K562 (cell line): ENCODE measurements around the gene PCYT1A. TPM values are rescaled to one million over a fixed set of nuclear protein-coding genes. Genes with fewer than 3 reads are reported as not detected.

Experiments used
- ATAC-seq: fragments of 200-7000 bp; cut with Tn5 transposase; 3 replicates; pipeline ENCODE4 v1.9.1; 2020; ENCODE audit warnings: moderate library complexity
- BruUV-seq: library from RNA; stranded (reverse); fragments of 400-500 nt; replicated peaks from 2 replicates; lab custom pipeline; 2021; lab: Mats Ljungman, UMichigan
- CTCF ChIA-PET: fragments of 300-600 bp; formaldehyde crosslinking; extraction: SDS; loops from one replicate; lab custom pipeline; 2021; ENCODE audit warnings: low intra/inter-chr PET ratio; lab: Yijun Ruan, JAX
- POLR2A ChIA-PET: fragments of 300-600, 350-650 bp; sonication (Branson Sonifier 250); formaldehyde crosslinking; extraction: SDS; loops from one replicate; lab custom pipeline; 2021; ENCODE audit warnings: antibody characterized with exemption, inconsistent platforms; lab: Yijun Ruan, JAX
- DNase-seq, 4 experiments: peaks; one replicate each; pipeline versions ENCODE4 v3.0.0 to v3.0.0-alpha.2; 2011 to 2018; ENCODE audit warnings: low spot score in 3 of 4, mixed read lengths in 3 of 4; ENCODE audit errors: extremely low read depth in 1 of 4
- FAIRE-seq: peaks from 2 replicates; lab custom pipeline; 2011; peaks lifted over from hg19 to GRCh38; lab: Jason Lieb, UNC
- H2AFZ ChIP-seq: 2 replicates; pipeline ENCODE4 v1.6.0; 2011; ENCODE audit warnings: low read depth, low read length, control low read depth, inconsistent platforms
- H3K27ac ChIP-seq: fragments of 200-600 bp; 3 replicates; pipeline ENCODE4 v1.8.0; 2011; ENCODE audit warnings: low read depth, mild to moderate bottlenecking, control low read depth, inconsistent platforms, low read length, moderate library complexity, mixed read lengths; ENCODE audit errors: extremely low read depth
- H3K27me3 ChIP-seq, 2 experiments: fragments of 300-600 bp in 1 of 2; 2 replicates in 1 of 2; 3 replicates in 1 of 2; pipeline versions ENCODE4 v1.6.0 to v1.8.0; 2011; ENCODE audit warnings: inconsistent platforms in 2 of 2, low read length in 2 of 2, mild to moderate bottlenecking in 1 of 2, mixed read lengths in 1 of 2, moderate library complexity in 1 of 2; ENCODE audit not compliant: control insufficient read depth in 2 of 2, insufficient read depth in 2 of 2
- H3K36me3 ChIP-seq: fragments of 300-600 bp; 3 replicates; pipeline ENCODE4 v1.8.0; 2011; ENCODE audit warnings: mild to moderate bottlenecking, low read length, inconsistent platforms; ENCODE audit not compliant: control insufficient read depth, insufficient read depth
- H3K4me1 ChIP-seq, 2 experiments: fragments of 200-600 bp in 1 of 2; replicated peaks in 1 of 2; 2 replicates in 1 of 2; 3 replicates in 1 of 2; pipeline versions ENCODE4 v1.5.1 to v1.8.0; 2011; ENCODE audit warnings: inconsistent platforms in 2 of 2, low read length in 2 of 2, mild to moderate bottlenecking in 1 of 2, mixed read lengths in 1 of 2, moderate library complexity in 1 of 2; ENCODE audit not compliant: control insufficient read depth in 2 of 2, insufficient read depth in 2 of 2
- H3K4me2 ChIP-seq: 2 replicates; pipeline ENCODE4 v1.6.1; 2011; ENCODE audit warnings: low read length, control low read depth, inconsistent platforms, mixed read lengths; ENCODE audit not compliant: insufficient read depth
- H3K4me3 ChIP-seq: fragments of 200-600 bp; sonication (generic), shearing (Covaris generic); 2 replicates; pipeline ENCODE4 v1.5.1; 2016; ENCODE audit warnings: control low read depth, inconsistent platforms
- H3K79me2 ChIP-seq: fragments of 200-600 bp; 3 replicates; pipeline ENCODE4 v1.8.0; 2011; ENCODE audit warnings: low read length, inconsistent platforms; ENCODE audit not compliant: control insufficient read depth, insufficient read depth
- H3K9ac ChIP-seq, 2 experiments: 2 replicates each; pipeline versions ENCODE4 v1.6.0 to v1.6.1; 2011; ENCODE audit warnings: low read depth in 2 of 2, low read length in 2 of 2, control low read depth in 1 of 2, inconsistent platforms in 1 of 2, mild to moderate bottlenecking in 1 of 2, mixed read lengths in 1 of 2; ENCODE audit not compliant: insufficient read depth in 1 of 2
- H3K9me1 ChIP-seq: one replicate; pipeline ENCODE4 v1.6.0; 2011; ENCODE audit warnings: inconsistent platforms, mild to moderate bottlenecking, low read length, moderate library complexity; ENCODE audit not compliant: control insufficient read depth, insufficient read depth
- H3K9me3 ChIP-seq: replicated peaks from 2 replicates; pipeline ENCODE4 v1.5.1; 2011; ENCODE audit warnings: low read depth, low read length, inconsistent platforms; ENCODE audit not compliant: control insufficient read depth, insufficient read depth
- H4K20me1 ChIP-seq: replicated peaks from 2 replicates; pipeline ENCODE4 v1.6.1; 2011; ENCODE audit warnings: low read length, inconsistent platforms, mixed read lengths; ENCODE audit not compliant: control insufficient read depth, insufficient read depth
- COPS2 ChIP-seq: fragments of 450-650 bp; conservative IDR thresholded peaks from 2 replicates; pipeline ENCODE4 v1.6.1; 2016; ENCODE audit warnings: mild to moderate bottlenecking, moderate library complexity
- ETV5 ChIP-seq: sonication (generic); formaldehyde crosslinking; IDR thresholded peaks from 2 replicates; pipeline ENCODE4 v1.4.0; 2020; ENCODE audit warnings: low read depth, mild to moderate bottlenecking, missing genetic modification reagents
- HSF4 ChIP-seq: fragments of 250-450 bp; sonication (Bioruptor Pico); IDR thresholded peaks from 2 replicates; pipeline ENCODE4 v2.1.2; 2022; ENCODE audit warnings: mild to moderate bottlenecking, moderate library complexity, borderline replicate concordance
- LEF1 ChIP-seq: fragments of 450-650 bp; IDR thresholded peaks from 2 replicates; pipeline ENCODE4 v1.6.1; 2016; ENCODE audit warnings: mild to moderate bottlenecking
- MAZ ChIP-seq, 2 experiments: fragments of 450-650 bp in 1 of 2; sonication (generic) in 1 of 2; formaldehyde crosslinking; IDR thresholded peaks in 1 of 2; conservative IDR thresholded peaks in 1 of 2; 2 replicates each; pipeline versions ENCODE4 v1.4.0 to v1.5.0; 2020; ENCODE audit warnings: mild to moderate bottlenecking in 1 of 2, missing genetic modification reagents in 1 of 2
- NONO ChIP-seq, 2 experiments: fragments of 200-400 bp in 1 of 2; fragments of 450-650 bp in 1 of 2; formaldehyde crosslinking in 1 of 2; IDR thresholded peaks; 2 replicates each; pipeline ENCODE4 v1.6.1; 2017; ENCODE audit warnings: low read depth in 2 of 2, mild to moderate bottlenecking in 2 of 2, moderate library complexity in 2 of 2, low read length in 1 of 2
- PYGO2 ChIP-seq: fragments of 450-650 bp; IDR thresholded peaks from 2 replicates; pipeline ENCODE4 v1.6.1; 2016; ENCODE audit warnings: mild to moderate bottlenecking, missing genetic modification characterization, moderate library complexity, missing compliant biosample characterization
- SMARCA4 ChIP-seq: fragments of 450-650 bp; IDR thresholded peaks from 2 replicates; pipeline ENCODE4 v1.6.1; 2016
- ZFP30 ChIP-seq: fragments of 250-450 bp; sonication (Bioruptor Pico); IDR thresholded peaks from 2 replicates; pipeline ENCODE4 v1.8.0; 2022; ENCODE audit warnings: moderate library complexity, mild to moderate bottlenecking, inconsistent platforms, borderline replicate concordance
- WGBS: fragments of 100-300 bp; shearing (Covaris generic); methylation state at CpG from one replicate; pipeline ENCODE4 v1.1.6; 2016; ENCODE audit warnings: low coverage, mixed read lengths; ENCODE audit not compliant: insufficient coverage; ENCODE audit errors: missing lambda C conversion rate; 5-methylcytosine and 5-hydroxymethylcytosine counted together
- in situ Hi-C: fragments of 300-500 bp; cut with MboI; formaldehyde crosslinking; loops from 4 replicates; pipeline ENCODE4 v1.15.0; 2018; ENCODE audit warnings: inconsistent platforms, mixed read lengths
- intact Hi-C: fragments of 100-400 bp; cut with micrococcal nuclease; formaldehyde crosslinking; loops from 2 replicates; pipeline ENCODE4 v1.14.2; 2022
- polyA plus RNA-seq, 8 experiments: library from polyadenylated mRNA; depleted of rRNA in 4 of 8; stranded (reverse) in 5 of 8; unstranded in 3 of 8; fragments of >200 nt; fragmentation: Nextera tagmentation in 2 of 8; fragmentation: Illumina TruSeq in 1 of 8; extraction: Ambion mirVana in 2 of 8; extraction: Trizol in 1 of 8; gene quantifications; 2 replicates each; pipeline versions ENCODE4 v1.2.1 to v1.2.3, GENCODE V29; 2011 to 2014; ENCODE audit warnings: inconsistent platforms in 1 of 8, missing spikeins in 1 of 8
- total RNA-seq, 7 experiments: library from RNA; depleted of rRNA in 6 of 7; stranded (reverse); fragments of >200 nt in 6 of 7; fragmentation: Illumina TruSeq in 2 of 7; extraction: Trizol in 2 of 7; gene quantifications; 2 replicates each; pipeline versions ENCODE4 v1.2.1 to v1.2.3, GENCODE V29; 2011 to 2021; ENCODE audit warnings: low replicate concordance in 1 of 7
- TF ChIP-seq, protein P1 (sequence below): fragments of 200-800 bp; sonication (Bioruptor generic); IDR thresholded peaks from 2 replicates; pipeline ENCODE4 v1.6.1; 2017; ENCODE audit warnings: missing genetic modification characterization, missing compliant biosample characterization
- TF ChIP-seq, protein P2 (sequence below): fragments of 450-650 bp; IDR thresholded peaks from 2 replicates; pipeline ENCODE4 v1.6.1; 2017; ENCODE audit warnings: mild to moderate bottlenecking, moderate library complexity

The PCYT1A gene
- total and polyA plus RNA-seq, 9 of the 15 experiments (the other 6 are each of a cell fraction or from before 2014, with no cell fraction given) = 13.4 to 62.8 (median 49.4) TPM

DNA sequence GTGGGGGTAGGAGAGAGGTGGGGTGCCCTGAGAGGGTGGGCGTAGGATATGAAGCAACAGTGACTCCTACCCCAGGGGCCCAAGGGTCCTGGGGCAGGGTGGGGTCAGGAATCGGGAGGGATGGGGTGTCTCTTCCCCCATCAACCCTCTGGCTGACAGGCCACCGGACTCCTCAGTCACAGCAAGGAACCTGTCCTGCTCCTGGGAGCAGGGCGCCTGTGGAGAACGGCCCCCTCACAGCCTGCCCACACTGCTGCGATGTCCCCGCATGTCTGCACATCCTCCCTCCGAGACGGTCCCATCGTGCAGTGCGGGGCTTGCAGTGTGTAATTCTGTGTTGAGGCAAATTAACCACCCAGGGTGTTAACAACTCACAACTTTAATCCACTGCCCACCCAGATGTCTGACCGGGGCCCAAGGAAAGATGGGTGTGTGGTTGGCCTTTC, 48.0 kb upstream of the PCYT1A start (continued):
- TF ChIP-seq, protein P1, sequence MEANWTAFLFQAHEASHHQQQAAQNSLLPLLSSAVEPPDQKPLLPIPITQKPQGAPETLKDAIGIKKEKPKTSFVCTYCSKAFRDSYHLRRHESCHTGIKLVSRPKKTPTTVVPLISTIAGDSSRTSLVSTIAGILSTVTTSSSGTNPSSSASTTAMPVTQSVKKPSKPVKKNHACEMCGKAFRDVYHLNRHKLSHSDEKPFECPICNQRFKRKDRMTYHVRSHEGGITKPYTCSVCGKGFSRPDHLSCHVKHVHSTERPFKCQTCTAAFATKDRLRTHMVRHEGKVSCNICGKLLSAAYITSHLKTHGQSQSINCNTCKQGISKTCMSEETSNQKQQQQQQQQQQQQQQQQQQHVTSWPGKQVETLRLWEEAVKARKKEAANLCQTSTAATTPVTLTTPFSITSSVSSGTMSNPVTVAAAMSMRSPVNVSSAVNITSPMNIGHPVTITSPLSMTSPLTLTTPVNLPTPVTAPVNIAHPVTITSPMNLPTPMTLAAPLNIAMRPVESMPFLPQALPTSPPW = peak; percentile 38; the same call in 1 of the 2 replicates
- TF ChIP-seq LEF1 = no peak
- TF ChIP-seq, all 486 proteins: peak for 4

DNA sequence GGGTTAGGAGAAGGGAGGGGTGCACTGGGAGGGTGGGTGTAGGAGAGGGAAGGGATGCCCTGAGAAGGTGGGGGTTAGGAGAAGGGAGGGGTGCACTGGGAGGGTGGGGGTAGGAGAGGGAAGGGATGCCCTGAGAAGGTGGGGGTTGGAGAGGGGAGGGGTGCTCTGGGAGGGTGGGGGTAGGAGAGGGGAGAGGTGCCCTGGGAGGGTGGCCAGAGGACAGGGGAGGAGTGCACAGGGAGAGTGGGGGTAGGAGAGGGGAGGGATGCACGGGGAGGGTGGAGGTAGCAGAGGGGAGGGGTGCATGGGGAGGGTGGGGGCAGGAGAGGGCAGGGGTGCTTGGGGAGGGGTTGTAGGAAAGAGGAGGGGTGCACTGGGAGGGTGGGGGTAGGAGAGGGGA, 47.5 kb upstream of the PCYT1A start:
- H3K27ac ChIP-seq = no peak overlapping the region
- H3K27me3 ChIP-seq = no peaks in the 10 kb centered on the region
- DNase-seq (peak in 2 of 4 experiments; percentile 48 to 57), ATAC-seq (no peak), FAIRE-seq (no peak)
- H3K4me3 ChIP-seq = no peak overlapping the region
- H3K9ac ChIP-seq = no peak overlapping the region
- H3K9me1 ChIP-seq = no peaks in the 10 kb centered on the region
- H3K4me1 ChIP-seq = peaks cover 8 to 25% of the 10 kb centered on the region in 2 experiments
- H3K36me3 ChIP-seq = peaks cover 20% of the 10 kb centered on the region
- no peaks in the 10 kb centered on the region for H4K20me1 ChIP-seq
- peaks cover 64% of the 10 kb centered on the region for H3K79me2 ChIP-seq
- no CpG with 5 or more reads among the region's 1 CpG for WGBS
- ChIA-PET CTCF (no interaction called here), POLR2A (interaction anchor here (1.6 kb wide), 1 partner anchor 11 kb away, joined by 8 read pairs; no protein-coding TSS in a partner anchor)
- BruUV-seq = no TSS peak
- H3K9me3 ChIP-seq = no peaks in the 10 kb centered on the region
- TF ChIP-seq COPS2 = no peak
- TF ChIP-seq, protein P2, sequence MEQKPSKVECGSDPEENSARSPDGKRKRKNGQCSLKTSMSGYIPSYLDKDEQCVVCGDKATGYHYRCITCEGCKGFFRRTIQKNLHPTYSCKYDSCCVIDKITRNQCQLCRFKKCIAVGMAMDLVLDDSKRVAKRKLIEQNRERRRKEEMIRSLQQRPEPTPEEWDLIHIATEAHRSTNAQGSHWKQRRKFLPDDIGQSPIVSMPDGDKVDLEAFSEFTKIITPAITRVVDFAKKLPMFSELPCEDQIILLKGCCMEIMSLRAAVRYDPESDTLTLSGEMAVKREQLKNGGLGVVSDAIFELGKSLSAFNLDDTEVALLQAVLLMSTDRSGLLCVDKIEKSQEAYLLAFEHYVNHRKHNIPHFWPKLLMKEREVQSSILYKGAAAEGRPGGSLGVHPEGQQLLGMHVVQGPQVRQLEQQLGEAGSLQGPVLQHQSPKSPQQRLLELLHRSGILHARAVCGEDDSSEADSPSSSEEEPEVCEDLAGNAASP = no peak
- TF ChIP-seq ETV5 (CRISPR knock-in tag) = no peak
- no peak for TF ChIP-seq MAZ (CRISPR knock-in tag; conservative IDR thresholded peaks at IDR 0.05 in 1 of 2, IDR thresholded peaks at IDR 0.05 in 1 of 2)
- no peak for TF ChIP-seq PYGO2 (tag)
- no peak for TF ChIP-seq SMARCA4
- no peak for TF ChIP-seq HSF4
- no peak for TF ChIP-seq NONO (IDR thresholded peaks at IDR 0.05; ENCODE audit: low read depth in 2 of 2, low read length in 1 of 2)
- TF ChIP-seq ZFP30 = no peak
- TF ChIP-seq, all 486 proteins: peak for 0
- in situ Hi-C loops = no loop called here
- intact Hi-C loops = loop anchor here (5.0 kb wide), 4 partner anchors 83 to 182 kb away; partner anchors contain the start of genes RNF168, SMCO1 and UBXN7
- no peak overlapping the region for H2AFZ ChIP-seq
- H3K4me2 ChIP-seq = no peak overlapping the region
